Stimulated activated naive CD8-positive, alpha-beta T cell treated with anti-CD3 and anti-CD28 coated beads, Interleukin-15, Interleukin-2, amounts not matched to agents 100 U/mL and 50 U/mL, for 24 hours (primary cell): ENCODE data around the gene RAP1GAP2.
"Not testable (repeated sequence)": the region's sequence is repeated elsewhere in the genome, so short reads cannot be mapped to it uniquely, and the experiment has no call there.

ENCODE experiments used
- ATAC-seq: fragments of 150-1000 bp; cut with Tn5 transposase; one replicate; pipeline ENCODE4 v1.10.0; 2021
- DNase-seq: peaks from one replicate; pipeline ENCODE4 v3.0.0; 2021

Gene RAP1GAP2

GRCh38 chr17:3043737-3044365, 247.6 kb downstream of the RAP1GAP2 start:
- DNase-seq = peak; percentile 48
- ATAC-seq = no peak

DNA sequence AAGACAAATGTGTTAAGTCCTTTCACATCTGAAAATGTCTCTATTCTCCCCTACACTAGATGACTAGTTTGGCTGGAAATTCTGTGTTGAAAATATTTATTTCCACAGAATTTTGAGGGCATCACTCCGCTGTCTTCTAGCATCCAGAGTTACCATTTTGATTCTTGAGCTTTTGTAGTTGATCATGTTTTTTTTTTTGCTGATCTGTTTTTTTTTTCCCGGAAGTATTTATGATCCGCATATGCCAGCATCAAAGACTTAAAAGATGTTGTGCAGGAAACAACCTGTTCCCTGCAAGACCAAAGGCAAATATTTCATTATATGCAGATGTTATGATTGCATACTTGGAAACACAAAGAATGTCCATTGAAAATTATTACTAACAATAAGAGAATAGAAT, 250.5 kb downstream of the RAP1GAP2 start:
- DNase-seq (no peak), ATAC-seq (no peak)

- DNase-seq (peak; percentile 92), ATAC-seq (peak; percentile 99)
Measured at GRCh38 chr17:3048727-3049471, 252.7 kb downstream of the RAP1GAP2 start.

- ATAC-seq = no peak
- DNase-seq = no peak
Measured at GRCh38 chr17:3049705-3050295, 253.6 kb downstream of the RAP1GAP2 start.

GRCh38 chr17:3054868-3055267, 258.6 kb downstream of the RAP1GAP2 start:
- not testable (repeated sequence) for ATAC-seq, DNase-seq

GRCh38 chr17:3062824-3063377, 266.7 kb downstream of the RAP1GAP2 start:
- not testable (repeated sequence) for DNase-seq, ATAC-seq

DNA sequence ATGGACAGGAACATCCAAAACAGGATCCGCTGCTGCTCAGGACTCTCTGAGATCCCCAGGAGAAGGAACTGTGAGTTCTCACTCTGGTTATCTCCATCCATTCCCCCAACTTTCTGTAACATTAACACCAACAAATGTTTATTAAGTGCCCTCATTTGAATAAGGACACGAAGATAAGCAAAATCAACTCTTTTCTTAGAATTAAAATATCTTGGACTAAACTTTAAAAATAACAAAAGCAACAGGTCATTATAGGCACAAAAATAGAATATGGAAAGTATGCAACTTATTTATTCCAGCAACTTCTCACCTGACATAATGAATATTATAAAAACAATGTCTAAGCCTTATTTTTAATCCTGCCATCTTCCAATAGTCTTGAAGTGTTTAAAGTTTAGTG, 267.3 kb downstream of the RAP1GAP2 start, which contains the start of gene OR1D5:
Gene OR1D5 (minus strand): TSS at position 101 of the 400 bp plus-strand sequence. CDS start 0 bp downstream, at position 101.
- DNase-seq, ATAC-seq: not testable (repeated sequence)

- not testable (repeated sequence) for ATAC-seq, DNase-seq
Measured at GRCh38 chr17:3065192-3065591, 269.0 kb downstream of the RAP1GAP2 start.

DNA sequence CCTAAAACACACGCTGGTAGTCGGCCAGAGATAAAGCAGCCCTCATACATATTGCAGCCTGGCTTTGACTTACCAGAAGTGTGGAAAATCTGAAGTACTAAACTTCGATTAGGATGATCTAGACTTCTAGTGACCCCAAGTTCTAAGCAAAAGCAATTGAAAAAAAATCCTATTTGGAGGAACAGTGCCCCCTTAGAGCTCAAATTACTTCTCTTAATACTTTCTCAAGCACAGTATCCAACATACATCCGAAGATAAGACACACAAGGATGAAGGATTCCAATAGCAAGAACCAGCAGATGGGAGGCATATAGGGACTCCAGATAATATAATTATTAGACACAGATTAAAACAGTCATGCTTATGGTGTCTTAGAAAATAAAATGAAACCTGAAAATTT, 277.6 kb downstream of the RAP1GAP2 start:
- not testable (repeated sequence) for DNase-seq, ATAC-seq
